Right renal pelvis (tissue), 4 donors: Measurements from ENCODE around the gene KLF7. TPM values are rescaled to one million over a fixed set of nuclear protein-coding genes. Genes with fewer than 3 reads are reported as not detected.

Source experiments
- DNase-seq, 4 donors: peaks; one replicate each; pipeline ENCODE4 v3.0.0-alpha.2; 2013; ENCODE audit warnings: low read depth in 4 of 4, low spot score in 3 of 4, missing footprints in 1 of 4
- polyA plus RNA-seq, 4 donors: library from polyadenylated mRNA; unstranded; fragments of 120-200 nt; gene quantifications; one replicate each; pipeline ENCODE4 v1.2.1, GENCODE V29; 2013; ENCODE audit not compliant: insufficient read length in 4 of 4

KLF7 gene
- polyA plus RNA-seq, 4 donors: 21.0 to 25.4 (median 22.2) TPM

GRCh38 chr2:207130958-207131521 lies 34.7 kb downstream of the KLF7 start:
- no peak for DNase-seq

GRCh38 chr2:207129821-207130220 lies 35.9 kb downstream of the KLF7 start:
- DNase-seq: no peak

DNA sequence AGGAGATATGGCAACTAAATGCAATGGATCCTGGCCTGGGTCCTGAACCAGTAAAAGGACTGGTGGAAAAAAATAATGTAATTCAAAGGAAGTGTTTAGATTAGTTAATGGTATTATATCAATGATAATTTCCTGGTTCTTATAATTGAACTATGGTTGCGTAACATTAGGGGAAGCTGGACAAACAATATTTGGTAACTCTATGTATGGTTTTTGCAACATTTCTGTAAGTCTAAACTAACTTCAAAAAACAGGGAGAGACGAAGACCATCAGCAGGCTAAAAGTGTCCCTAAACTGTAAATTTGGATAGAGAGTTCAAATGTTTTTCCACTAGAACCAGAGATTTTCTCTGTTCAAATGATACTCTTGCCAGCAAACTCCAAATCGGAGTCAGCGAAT lies 36.9 kb downstream of the KLF7 start:
- no peak for DNase-seq

DNA sequence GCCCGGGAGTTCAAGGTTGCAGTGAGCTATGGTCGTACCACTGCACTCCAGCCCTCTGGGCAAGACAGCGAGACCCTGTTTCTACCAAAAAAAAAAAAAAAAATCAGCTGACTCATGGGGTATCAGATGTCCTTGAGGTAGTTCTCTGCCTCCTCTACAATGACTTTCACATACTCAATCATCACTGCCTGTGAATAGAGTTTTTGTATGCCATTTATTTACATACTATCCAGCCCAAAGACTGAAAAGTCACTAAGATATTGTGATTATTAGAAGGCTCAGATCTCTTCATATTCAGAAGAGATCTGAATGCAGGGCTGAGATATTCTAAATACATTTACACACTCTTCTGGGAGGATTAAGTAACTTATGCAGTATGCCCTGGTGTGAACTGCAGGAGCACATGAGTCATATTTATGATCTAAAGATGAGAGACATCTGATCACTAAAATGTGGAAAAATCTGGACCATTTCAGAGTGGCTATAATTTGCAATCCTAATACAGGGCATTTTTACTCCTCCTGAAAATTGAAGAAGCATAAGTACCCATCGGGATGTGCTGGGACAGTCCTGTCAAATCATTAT lies 38.9 kb downstream of the KLF7 start:
- no peak for DNase-seq

GRCh38 chr2:207123776-207124391 lies 41.9 kb downstream of the KLF7 start:
- DNase-seq: no peak

- no peak for DNase-seq
Measured at GRCh38 chr2:207123335-207123744, 42.4 kb downstream of the KLF7 start.

GRCh38 chr2:207122651-207123334 lies 43.0 kb downstream of the KLF7 start:
- DNase-seq: no peak

GRCh38 chr2:207121784-207122183 lies 44.0 kb downstream of the KLF7 start:
- no peak for DNase-seq

GRCh38 chr2:207119048-207119447 lies 46.7 kb downstream of the KLF7 start:
- no peak for DNase-seq

- no peak for DNase-seq
Measured at GRCh38 chr2:207117668-207118067, 48.1 kb downstream of the KLF7 start.

DNA sequence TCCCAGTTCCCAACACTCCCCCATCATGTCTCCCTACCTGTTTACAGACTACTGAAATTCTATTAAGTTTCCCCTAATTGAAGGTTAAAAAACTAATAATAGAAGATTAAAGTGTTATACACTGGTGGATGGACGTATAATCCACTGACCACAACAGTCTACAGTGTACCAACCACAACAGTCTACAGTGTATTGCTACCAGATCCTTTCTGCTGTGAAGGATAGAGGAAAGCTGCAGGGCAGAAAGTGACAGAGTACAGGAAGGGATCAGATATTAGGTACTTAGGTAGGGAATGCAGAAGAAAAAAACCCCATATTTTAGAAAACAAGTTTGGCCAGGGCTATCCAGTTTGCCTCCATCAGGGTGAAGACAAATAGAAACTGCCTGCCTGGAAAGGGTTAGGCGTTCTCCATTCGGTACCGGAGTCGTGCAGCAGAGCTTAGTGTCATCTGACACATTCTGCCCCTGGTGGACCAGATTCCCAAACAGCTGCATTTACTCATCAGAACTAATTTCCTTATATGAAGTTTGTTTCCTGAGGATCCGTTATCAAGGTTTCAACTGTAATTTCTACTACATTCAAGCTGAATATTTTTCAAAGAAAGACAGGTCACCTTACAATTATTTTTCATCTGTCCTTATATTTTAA lies 49.9 kb downstream of the KLF7 start:
- DNase-seq: no peak

DNA sequence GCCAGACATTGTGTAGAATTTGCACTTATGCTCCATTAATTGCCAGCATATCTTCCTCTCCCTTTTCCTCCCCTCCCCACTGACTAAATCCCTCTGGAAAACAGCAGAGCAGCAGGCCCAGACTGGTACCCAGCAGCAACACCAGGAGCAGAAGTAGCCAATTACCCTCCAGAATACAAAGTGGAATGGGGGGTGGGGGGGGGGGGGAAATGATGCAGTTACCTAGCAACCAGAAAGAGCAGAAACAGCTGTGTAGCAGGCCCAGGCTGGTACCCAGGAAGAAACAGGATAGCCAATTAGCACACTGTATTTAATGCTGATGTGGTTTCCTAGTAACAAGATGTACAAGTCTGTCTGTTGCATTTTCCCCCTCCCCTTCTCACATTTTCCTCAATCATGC lies 52.3 kb downstream of the KLF7 start:
- no peak for DNase-seq

- DNase-seq: no peak
Measured at GRCh38 chr2:207112785-207113184, 53.0 kb downstream of the KLF7 start.

DNA sequence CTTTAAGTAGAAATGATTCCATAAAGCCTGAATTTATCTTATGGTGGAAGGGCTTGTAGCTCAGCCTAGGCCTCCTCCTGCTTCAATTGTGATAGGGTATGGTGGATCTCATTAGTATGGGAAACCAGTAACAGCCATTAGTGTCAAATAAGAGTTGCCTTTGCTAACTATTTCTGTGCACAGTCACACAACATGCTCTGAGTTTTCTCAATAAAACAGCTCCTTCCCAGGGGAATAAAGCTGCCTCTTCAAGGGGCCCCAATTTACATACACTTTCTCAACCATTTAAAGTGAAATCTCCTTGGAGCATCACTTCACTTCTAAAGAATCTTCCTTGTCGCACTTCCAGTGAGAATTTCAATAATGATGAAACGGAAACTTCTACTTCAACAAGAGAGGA lies 53.4 kb downstream of the KLF7 start:
- DNase-seq: no peak

DNA sequence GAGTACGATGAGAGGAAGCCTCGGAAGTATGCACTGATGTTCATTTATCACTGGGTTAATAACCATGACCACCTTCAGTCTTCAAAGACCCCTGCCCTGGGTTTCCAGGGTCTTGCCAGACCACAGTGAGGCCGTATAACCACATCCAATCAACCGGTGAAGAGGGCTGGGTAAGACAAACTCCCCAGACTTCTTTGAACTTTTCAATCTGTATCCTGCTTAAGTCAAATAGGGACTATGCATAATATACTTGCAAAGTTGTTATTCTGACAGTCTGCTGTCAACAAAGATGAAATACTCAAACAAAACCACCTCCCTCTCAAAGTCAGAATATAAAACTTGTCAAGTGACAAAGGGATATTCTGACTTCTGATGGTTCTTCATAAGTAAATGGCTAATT lies 54.0 kb downstream of the KLF7 start:
- no peak for DNase-seq

- no peak for DNase-seq
Measured at GRCh38 chr2:207110715-207111114, 55.0 kb downstream of the KLF7 start.

DNA sequence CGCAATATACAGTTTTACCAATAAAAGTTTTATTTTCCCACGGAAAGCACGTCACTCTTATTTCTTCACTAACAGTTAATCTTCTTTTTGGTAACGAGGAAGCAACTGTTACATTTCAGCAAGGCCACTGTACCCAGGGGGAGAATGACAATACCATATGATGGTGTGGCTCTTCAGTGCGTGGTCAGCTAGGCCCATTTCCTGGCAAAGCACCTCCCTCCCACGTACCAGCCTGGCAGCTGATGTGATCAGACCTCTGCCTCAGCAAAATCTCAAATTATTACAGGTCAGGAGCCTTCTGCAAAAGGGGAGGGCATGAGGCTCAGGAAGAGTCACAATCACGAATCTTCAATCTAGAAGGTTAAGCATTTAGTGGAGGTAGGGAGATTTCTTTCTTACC lies 55.4 kb downstream of the KLF7 start:
- no peak for DNase-seq

GRCh38 chr2:207109768-207110167 lies 56.0 kb downstream of the KLF7 start:
- no peak for DNase-seq

DNA sequence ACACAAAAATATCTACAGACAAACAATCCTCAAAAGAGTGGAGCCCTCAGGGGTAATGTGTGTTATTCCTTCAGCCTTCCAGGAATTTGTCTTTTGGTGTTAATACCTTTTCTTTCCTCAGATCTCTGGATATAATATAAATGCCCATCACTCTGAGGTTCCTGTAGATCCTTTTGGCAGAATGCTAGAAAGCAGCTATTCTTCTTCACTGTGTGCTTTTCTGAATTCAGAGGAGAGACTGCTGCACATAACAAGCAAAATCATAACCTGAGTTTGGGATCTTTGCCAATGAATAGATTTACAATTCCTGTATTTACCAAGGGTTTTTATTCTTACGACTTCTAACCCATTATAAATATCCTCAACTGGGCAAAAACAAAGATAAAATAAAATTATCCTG lies 57.3 kb downstream of the KLF7 start:
- no peak for DNase-seq

GRCh38 chr2:207107551-207107950 lies 58.2 kb downstream of the KLF7 start:
- no peak for DNase-seq

DNA sequence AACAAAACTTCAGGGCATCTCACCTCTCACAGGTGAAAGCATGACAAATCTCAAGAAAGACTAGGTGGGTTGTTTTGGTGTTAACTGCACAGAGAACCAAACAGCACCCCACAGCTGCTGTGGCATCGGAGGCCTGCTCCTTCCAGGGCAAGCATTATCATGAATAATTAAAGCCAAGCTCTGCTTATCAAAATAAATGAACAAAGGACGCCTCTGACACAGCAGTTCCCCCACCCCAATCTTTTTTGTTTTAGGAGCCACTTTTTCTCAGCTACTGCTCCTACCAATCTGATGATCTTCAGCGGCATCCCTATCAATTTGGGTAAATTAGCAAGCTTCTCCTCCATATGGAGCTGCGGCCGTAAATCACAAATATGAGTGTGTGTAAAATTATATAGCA lies 58.6 kb downstream of the KLF7 start:
- DNase-seq: no peak
